GM12874 (cell line): Measurements from ENCODE around the gene RNASE8.

Source experiments
- TF ChIP-seq, protein P1 (sequence below): IDR thresholded peaks from 2 replicates; pipeline ENCODE4 v1.5.1; 2011; ENCODE audit warnings: low read depth, mild to moderate bottlenecking, control low read depth, low read length, moderate library complexity; ENCODE audit not compliant: insufficient read depth

Gene RNASE8

DNA sequence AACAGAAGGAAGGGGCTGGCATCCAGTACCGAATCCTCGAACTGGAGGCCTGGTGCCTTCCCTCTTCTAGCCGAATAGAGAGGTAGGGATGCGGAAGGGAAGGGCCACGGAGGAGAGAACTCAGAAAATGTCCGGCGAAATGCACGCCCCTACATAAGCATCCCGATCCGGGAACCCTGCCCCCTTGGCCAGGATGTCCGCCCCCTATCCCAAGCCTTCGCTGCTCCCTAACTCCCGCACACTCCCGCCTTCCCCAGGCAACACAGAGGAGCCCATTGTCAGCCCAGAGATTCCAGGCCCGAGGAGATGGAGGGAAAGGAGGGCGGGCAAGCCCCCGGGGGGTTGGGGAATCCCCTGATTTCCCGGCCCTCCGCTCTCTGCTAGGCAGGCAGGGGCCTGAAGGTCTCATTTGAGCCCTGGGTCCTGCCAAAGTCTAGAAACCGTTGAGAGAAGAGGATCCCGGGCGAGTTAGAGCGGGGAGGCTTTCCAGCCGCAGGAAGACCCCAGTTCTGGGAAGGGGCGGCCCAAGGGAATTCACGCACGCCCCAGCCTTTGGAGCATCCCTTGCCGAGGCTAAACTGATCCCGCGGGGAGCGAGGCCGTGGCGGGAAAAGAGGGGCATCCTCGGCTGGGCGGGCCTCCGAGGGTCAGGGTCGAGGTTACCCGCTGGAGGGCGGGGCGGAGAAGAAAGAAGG lies 11.9 kb downstream of the RNASE8 start:
- TF ChIP-seq, protein P1, sequence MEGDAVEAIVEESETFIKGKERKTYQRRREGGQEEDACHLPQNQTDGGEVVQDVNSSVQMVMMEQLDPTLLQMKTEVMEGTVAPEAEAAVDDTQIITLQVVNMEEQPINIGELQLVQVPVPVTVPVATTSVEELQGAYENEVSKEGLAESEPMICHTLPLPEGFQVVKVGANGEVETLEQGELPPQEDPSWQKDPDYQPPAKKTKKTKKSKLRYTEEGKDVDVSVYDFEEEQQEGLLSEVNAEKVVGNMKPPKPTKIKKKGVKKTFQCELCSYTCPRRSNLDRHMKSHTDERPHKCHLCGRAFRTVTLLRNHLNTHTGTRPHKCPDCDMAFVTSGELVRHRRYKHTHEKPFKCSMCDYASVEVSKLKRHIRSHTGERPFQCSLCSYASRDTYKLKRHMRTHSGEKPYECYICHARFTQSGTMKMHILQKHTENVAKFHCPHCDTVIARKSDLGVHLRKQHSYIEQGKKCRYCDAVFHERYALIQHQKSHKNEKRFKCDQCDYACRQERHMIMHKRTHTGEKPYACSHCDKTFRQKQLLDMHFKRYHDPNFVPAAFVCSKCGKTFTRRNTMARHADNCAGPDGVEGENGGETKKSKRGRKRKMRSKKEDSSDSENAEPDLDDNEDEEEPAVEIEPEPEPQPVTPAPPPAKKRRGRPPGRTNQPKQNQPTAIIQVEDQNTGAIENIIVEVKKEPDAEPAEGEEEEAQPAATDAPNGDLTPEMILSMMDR, result no peak

DNA sequence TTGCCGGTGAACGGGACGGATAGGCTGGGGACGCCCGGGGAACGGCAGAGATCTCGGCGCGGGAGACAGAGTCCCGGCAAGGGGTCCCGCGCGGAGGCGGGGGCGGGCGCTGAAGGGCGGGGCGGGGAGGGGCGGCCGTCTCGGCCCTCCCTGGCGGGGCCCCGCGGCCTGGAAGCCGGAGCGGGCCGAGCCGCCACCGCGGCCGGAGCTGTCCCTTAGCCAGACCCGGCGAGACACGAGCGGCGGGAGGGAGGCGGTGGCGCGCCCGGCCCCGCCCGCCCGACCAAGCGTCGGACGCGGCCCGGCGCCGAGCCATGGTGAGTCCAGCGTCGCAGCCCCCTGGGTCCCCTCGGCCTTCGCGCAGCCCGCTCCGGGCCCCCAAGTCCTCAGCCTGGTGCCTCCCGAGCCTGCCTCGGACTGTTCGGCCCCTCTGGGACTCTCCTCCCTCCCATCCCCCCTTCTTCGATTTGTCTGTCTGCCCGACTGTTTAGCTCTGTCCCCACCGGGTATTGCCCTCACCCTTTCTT lies 12.5 kb downstream of the RNASE8 start, which contains the start of gene ARHGEF40:
Gene ARHGEF40 (plus strand): TSS at position 222 of the 527 bp plus-strand sequence. CDS start 93 bp downstream, at position 315.
- TF ChIP-seq, protein P1, result no peak

DNA sequence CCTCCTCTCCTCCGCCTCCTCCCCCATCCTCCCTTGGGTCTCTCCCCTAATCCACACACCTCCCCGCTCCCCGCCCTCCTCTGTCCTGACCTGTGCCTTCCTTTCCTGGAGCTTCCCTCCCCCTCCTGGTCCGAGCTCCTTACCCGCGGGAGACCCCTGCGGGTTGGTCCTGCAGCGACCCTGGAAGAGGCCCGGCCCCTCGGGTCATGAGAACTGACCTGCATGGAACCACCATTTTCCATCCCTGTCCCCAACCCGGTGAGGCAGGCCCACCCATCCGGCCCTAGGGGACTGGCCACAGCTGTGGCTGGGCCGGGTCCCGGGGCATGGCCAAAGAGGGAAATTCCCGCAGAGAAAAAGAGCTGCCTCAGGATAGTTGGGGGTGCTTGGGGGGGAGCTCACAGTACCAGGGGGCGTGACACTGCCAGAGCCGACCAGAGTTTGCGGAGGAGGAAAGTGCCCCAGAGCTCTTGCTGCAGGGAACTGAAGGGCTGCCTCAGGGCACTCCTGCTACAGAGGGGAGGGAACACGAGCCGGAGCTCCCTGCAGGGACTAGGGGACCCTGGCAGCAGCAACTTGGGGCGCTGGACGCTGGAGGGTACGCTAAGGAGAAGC lies 13.1 kb downstream of the RNASE8 start:
- TF ChIP-seq, protein P1, result no peak

DNA sequence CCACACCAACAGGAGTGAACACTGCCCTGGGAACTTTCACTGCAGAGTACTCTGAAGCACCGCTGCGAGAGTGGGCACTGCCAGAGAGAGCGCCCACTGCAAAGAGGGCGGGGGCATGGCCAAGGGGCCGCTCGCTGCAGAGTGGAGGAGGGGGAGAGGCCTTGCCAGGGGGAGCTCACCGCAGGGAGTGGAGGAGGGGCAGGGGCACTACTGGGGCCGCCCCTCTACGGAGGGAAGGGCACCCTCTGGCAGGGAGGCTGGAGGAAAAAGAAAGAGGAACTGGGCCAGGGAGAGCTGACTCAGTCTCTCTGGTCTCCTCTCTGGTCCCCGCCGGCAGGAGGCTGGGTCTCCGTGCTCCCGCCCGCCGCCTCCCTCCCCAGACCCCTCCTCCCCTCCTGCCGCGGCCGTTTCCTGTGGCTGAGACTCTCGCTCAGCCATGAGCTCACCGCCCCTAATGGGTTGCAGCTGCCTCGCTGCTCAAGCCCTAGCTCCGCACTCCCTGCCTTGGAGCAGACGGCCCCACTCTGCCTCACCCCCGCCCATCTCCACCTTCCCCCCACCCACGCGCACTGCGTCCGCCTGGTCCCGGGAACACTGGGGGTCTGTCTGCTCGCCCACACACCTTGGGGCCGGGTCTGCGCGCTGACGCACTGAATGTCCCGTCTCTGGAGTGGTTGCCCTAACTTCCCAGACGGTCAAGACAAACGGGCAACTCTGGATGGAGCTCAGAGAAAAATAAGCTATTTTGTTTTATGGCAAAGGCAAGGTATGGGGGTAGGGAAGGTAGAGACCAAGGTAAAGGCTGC lies 13.8 kb downstream of the RNASE8 start:
- TF ChIP-seq, protein P1, result no peak

DNA sequence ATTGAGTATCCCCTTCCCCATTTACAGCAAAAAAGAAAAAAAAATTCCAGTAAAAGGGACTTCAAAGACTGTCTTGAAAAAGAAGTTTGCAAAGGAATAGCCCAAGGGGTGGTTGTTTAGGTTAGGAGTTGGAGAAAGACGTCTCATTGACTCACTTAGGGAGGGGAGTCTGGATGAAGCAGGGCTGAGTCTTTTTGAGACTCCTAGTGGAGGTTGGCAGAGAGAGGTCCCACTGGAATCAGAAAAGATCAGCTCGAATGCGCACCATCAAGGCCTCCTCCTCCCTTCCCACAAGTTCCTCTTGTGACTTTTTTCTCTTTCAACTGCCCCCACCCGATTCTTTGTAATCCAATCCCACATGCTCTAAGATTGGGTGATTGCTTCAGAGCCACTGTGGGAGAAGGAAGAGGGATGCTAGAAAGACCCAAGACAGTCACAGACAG lies 14.4 kb downstream of the RNASE8 start:
- TF ChIP-seq, protein P1, result no peak

DNA sequence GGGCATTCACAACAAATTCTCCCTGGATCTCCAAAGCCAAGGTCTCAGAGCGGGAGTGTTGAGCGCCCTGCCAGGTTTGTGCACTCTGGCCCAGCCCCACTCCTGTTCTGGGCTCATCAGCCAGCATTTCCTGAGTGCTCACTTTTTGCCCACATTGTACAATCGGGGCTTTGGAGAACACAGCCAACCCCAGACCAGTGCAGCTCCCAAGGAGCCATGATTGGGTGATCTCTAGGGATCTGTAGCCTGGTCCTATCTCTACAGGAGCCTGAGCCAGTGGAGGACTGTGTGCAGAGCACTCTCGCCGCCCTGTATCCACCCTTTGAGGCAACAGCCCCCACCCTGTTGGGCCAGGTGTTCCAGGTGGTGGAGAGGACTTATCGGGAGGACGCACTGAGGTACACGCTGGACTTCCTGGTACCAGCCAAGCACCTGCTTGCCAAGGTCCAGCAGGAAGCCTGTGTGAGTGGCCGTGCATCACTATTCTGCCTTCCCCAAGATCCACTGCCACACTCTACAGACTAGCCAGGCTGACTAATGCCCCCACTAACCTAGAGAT lies 15.2 kb downstream of the RNASE8 start:
- TF ChIP-seq, protein P1, result no peak
